ENCODE measurements around the gene LEPROT.

The LEPROT gene

GRCh38 chr1:65412256-65412983 lies 8.0 kb upstream of the LEPROT start:
- no peak for DNase-seq (ENCODE audit: low read depth in 2 of 2)

- no peak for DNase-seq (ENCODE audit: low read depth in 2 of 2)
Measured at GRCh38 chr1:65412984-65413375, 7.5 kb upstream of the LEPROT start.

GRCh38 chr1:65414538-65414937 lies 5.9 kb upstream of the LEPROT start:
- DNase-seq (ENCODE audit: low read depth in 2 of 2): no peak

- DNase-seq (ENCODE audit: low read depth in 2 of 2): no peak
Measured at GRCh38 chr1:65416767-65417166, 3.7 kb upstream of the LEPROT start.

GRCh38 chr1:65417729-65418128 lies 2.7 kb upstream of the LEPROT start:
- no peak for DNase-seq (ENCODE audit: low read depth in 2 of 2)

- no peak for DNase-seq (ENCODE audit: low read depth in 2 of 2)
Measured at GRCh38 chr1:65418522-65419185, 1.8 kb upstream of the LEPROT start.

- peak; percentile 94 to 98 for DNase-seq (ENCODE audit: low read depth in 2 of 2)
Measured at GRCh38 chr1:65419681-65420589, 533 bp upstream of the LEPROT start.

GRCh38 chr1:65421351-65422025 lies 1.0 kb downstream of the LEPROT start:
- no peak for DNase-seq (ENCODE audit: low read depth in 2 of 2)

- DNase-seq (ENCODE audit: low read depth in 2 of 2): no peak
Measured at GRCh38 chr1:65422241-65423203, 2.1 kb downstream of the LEPROT start.

GRCh38 chr1:65423884-65424572 lies 3.6 kb downstream of the LEPROT start:
- DNase-seq (ENCODE audit: low read depth in 2 of 2): no peak

GRCh38 chr1:65424573-65424889 lies 4.1 kb downstream of the LEPROT start:
- DNase-seq (ENCODE audit: low read depth in 2 of 2): no peak

GRCh38 chr1:65425006-65425405 lies 4.5 kb downstream of the LEPROT start:
- DNase-seq (ENCODE audit: low read depth in 2 of 2): no peak

GRCh38 chr1:65425697-65426096 lies 5.2 kb downstream of the LEPROT start:
- DNase-seq (ENCODE audit: low read depth in 2 of 2): no peak

- DNase-seq (ENCODE audit: low read depth in 2 of 2): no peak
Measured at GRCh38 chr1:65429078-65429477, 8.6 kb downstream of the LEPROT start.

- no peak for DNase-seq (ENCODE audit: low read depth in 2 of 2)
Measured at GRCh38 chr1:65429806-65430205, 9.3 kb downstream of the LEPROT start.

GRCh38 chr1:65431111-65431705 lies 10.7 kb downstream of the LEPROT start:
- no peak for DNase-seq (ENCODE audit: low read depth in 2 of 2)

GRCh38 chr1:65432918-65433317 lies 12.4 kb downstream of the LEPROT start:
- DNase-seq (ENCODE audit: low read depth in 2 of 2): no peak

GRCh38 chr1:65434255-65434654 lies 13.8 kb downstream of the LEPROT start:
- DNase-seq (ENCODE audit: low read depth in 2 of 2): no peak

- no peak for DNase-seq (ENCODE audit: low read depth in 2 of 2)
Measured at GRCh38 chr1:65434760-65435159, 14.3 kb downstream of the LEPROT start.

- DNase-seq (ENCODE audit: low read depth in 2 of 2): no peak
Measured at GRCh38 chr1:65435987-65436386, 15.5 kb downstream of the LEPROT start.

Measured in stimulated activated CD8-positive, alpha-beta memory T cell treated with anti-CD3 and anti-CD28 coated beads, Interleukin-7, amount 100 ng/mL, for 1 hour (primary cell).